ENCODE measurements around the gene ALX3.

DNA sequence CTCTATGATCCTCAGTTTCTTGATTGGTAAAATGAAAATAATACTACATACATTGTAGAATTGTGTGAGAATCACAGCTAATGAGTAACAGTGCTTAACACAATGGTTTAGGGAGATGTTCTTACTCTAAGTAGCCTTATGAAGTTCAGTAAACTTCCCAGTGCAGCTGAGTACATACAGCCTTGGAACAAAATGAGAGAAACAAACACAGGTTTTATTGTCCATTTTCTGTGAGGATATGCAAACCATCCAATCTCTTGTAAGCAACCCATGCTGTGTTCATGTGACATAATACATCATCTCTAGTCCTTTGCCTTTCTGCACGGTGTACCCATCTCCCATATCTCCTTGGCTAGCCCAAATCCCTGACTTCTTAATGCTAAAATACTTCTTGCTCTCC, 50.7 kb downstream of the ALX3 start:
- no peak for TF ChIP-seq POLR2A (IDR thresholded peaks at IDR 0.05; ENCODE audit: low read depth, low read length)
- no peak for TF ChIP-seq POLR2AphosphoS5 (IDR thresholded peaks at IDR 0.05; ENCODE audit: low read depth, low read length)
- no peak for TF ChIP-seq TAF1 (IDR thresholded peaks at IDR 0.05; ENCODE audit: low read depth, low read length)
- no peak for TF ChIP-seq SPI1 (IDR thresholded peaks at IDR 0.05; ENCODE audit: low read depth, low read length)
- TF ChIP-seq POU2F2 (IDR thresholded peaks at IDR 0.05; ENCODE audit: low read depth, low read length): no peak
- TF ChIP-seq PAX5 (IDR thresholded peaks at IDR 0.05; ENCODE audit: insufficient read depth, low read length, severe bottlenecking): no peak
